LoVo (cell line): ENCODE data around the gene SLK.

Source experiments
- DNase-seq: peaks from one replicate; pipeline ENCODE4 v3.0.0-alpha.2; 2016; ENCODE audit warnings: low spot score

SLK gene

GRCh38 chr10:103990531-103990930 is 23.6 kb downstream of the SLK start:
- no peak for DNase-seq

GRCh38 chr10:103991393-103992128 is 24.6 kb downstream of the SLK start:
- no peak for DNase-seq

- DNase-seq: no peak
Observed at GRCh38 chr10:103995134-103995533, 28.2 kb downstream of the SLK start.

- no peak for DNase-seq
Observed at GRCh38 chr10:103998805-103999204, 31.9 kb downstream of the SLK start.

GRCh38 chr10:104002911-104003310 is 36.0 kb downstream of the SLK start:
- DNase-seq: no peak

GRCh38 chr10:104005172-104005863 is 38.4 kb downstream of the SLK start:
- no peak for DNase-seq

GRCh38 chr10:104011904-104012303 is 45.0 kb downstream of the SLK start:
- no peak for DNase-seq

- no peak for DNase-seq
Observed at GRCh38 chr10:104013489-104013888, 46.5 kb downstream of the SLK start.

- DNase-seq: no peak
Observed at GRCh38 chr10:104014176-104014575, 47.2 kb downstream of the SLK start.

GRCh38 chr10:104016661-104017060 is 49.7 kb downstream of the SLK start:
- no peak for DNase-seq

- DNase-seq: no peak
Observed at GRCh38 chr10:104018471-104018870, 51.5 kb downstream of the SLK start.

GRCh38 chr10:104020020-104020419 is 53.1 kb downstream of the SLK start:
- DNase-seq: no peak

- no peak for DNase-seq
Observed at GRCh38 chr10:104021246-104021645, 54.3 kb downstream of the SLK start.

- DNase-seq: no peak
Observed at GRCh38 chr10:104022026-104022425, 55.1 kb downstream of the SLK start.

- DNase-seq: no peak
Observed at GRCh38 chr10:104025524-104025923, 58.6 kb downstream of the SLK start.

- DNase-seq: no peak
Observed at GRCh38 chr10:104026762-104027161, 59.8 kb downstream of the SLK start.

- DNase-seq: no peak
Observed at GRCh38 chr10:104028146-104028545, 61.2 kb downstream of the SLK start.

GRCh38 chr10:104028823-104029520 is 62.0 kb downstream of the SLK start:
- no peak for DNase-seq

- DNase-seq: no peak
Observed at GRCh38 chr10:104029521-104029860, 62.6 kb downstream of the SLK start.

GRCh38 chr10:104031631-104032030 is 64.7 kb downstream of the SLK start:
- DNase-seq: no peak

- no peak for DNase-seq
Observed at GRCh38 chr10:104032144-104032775, 65.3 kb downstream of the SLK start.

GRCh38 chr10:104033401-104033930 is 66.5 kb downstream of the SLK start:
- DNase-seq: no peak
